Body of pancreas (tissue), 4 donors: ENCODE measurements around the gene ATP1B2. TPM values are rescaled to one million over a fixed set of nuclear protein-coding genes. Genes with fewer than 3 reads are reported as not detected.
"Not testable (repeated sequence)": the region's sequence is repeated elsewhere in the genome, so short reads cannot be mapped to it uniquely, and the experiment has no call there.

Experiments
- ATAC-seq: fragments of 150-250 bp; one replicate; pipeline ENCODE4 v1.9.1; 2016
- DNase-seq, 4 donors: peaks; one replicate each; pipeline ENCODE4 v3.0.0-alpha.2; 2019
- H3K27ac ChIP-seq, 4 donors: fragments of 200-600 bp; sonication (generic); 1 replicate in 3 of 4; 2 replicates in 1 of 4; pipeline versions ENCODE4 v1.5.1 to v1.6.1; 2016 to 2019; ENCODE audit warnings: mild to moderate bottlenecking in 1 of 4, mixed read lengths in 1 of 4, moderate library complexity in 1 of 4
- H3K27me3 ChIP-seq, 2 donors: fragments of 200-600 bp; sonication (generic); one replicate each; pipeline ENCODE4 v1.6.0; 2016; ENCODE audit warnings: mild to moderate bottlenecking in 1 of 2
- H3K36me3 ChIP-seq, 2 donors: fragments of 200-600 bp; sonication (generic); replicated peaks in 1 of 2; 2 replicates each; pipeline ENCODE4 v1.5.1; 2016; ENCODE audit warnings: low read depth in 2 of 2; ENCODE audit not compliant: insufficient read depth in 1 of 2
- H3K4me1 ChIP-seq: fragments of 200-600 bp; sonication (generic); one replicate; pipeline ENCODE4 v1.6.0; 2016
- H3K4me3 ChIP-seq, 2 donors: fragments of 200-600 bp; sonication (generic); 1 replicate in 1 of 2; 2 replicates in 1 of 2; pipeline ENCODE4 v1.5.1; 2016 to 2019
- H3K9me3 ChIP-seq, 3 donors: fragments of 200-600 bp; sonication (generic); 1 replicate in 2 of 3; 2 replicates in 1 of 3; pipeline ENCODE4 v1.5.1; 2016
- POLR2A ChIP-seq, 3 donors: fragments of 450-650 bp; IDR thresholded peaks; one replicate each; pipeline ENCODE4 v1.6.1; 2016; ENCODE audit warnings: antibody characterized with exemption in 3 of 3, mild to moderate bottlenecking in 2 of 3
- WGBS, 2 donors: methylation state at CpG; one replicate each; pipeline ENCODE4 v1.1.5; 2017; 5-methylcytosine and 5-hydroxymethylcytosine counted together
- intact Hi-C: fragments of 100-400 bp; cut with DNase I; formaldehyde crosslinking; loops from one replicate; pipeline ENCODE4 v1.15.1; 2023
- total RNA-seq, 2 donors: library from RNA; depleted of rRNA; stranded (reverse); fragments of >200 nt; gene quantifications; one replicate each; pipeline ENCODE4 v1.1.0, GENCODE V29; 2016
- TF ChIP-seq, protein P1 (sequence below), 7 experiments: fragments of 450-650 bp in 4 of 7; fragments of 200-600 bp in 3 of 7; sonication (generic) in 3 of 7; IDR thresholded peaks; one replicate each; pipeline ENCODE4 v1.5.1; 2016 to 2019; ENCODE audit warnings: antibody characterized with exemption in 7 of 7

Gene ATP1B2
- total RNA-seq, 2 donors from 2014 or later, result 0.78 to 1.3 TPM

DNA sequence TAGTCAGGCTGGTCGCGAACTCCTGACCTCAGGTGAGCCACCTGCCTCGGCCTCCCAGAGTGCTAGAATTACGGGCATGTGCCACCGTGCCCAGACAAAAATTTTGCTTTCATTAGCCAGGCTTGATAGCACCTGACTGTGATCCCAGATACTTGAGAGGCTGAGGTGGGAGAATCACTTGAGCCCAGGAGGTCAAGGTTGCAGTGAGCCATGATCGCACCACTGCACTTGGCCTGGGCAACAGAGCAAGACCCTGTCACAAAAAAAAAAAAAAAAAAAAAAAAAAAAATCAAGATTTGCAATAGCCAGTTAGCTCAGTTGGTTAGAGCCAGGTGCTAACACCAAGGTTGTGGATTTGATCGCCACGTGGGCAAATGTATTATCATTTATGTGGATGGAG lies 29.9 kb upstream of the ATP1B2 start:
- ATAC-seq (no peak), DNase-seq (no peak)
- no peaks in the 10 kb centered on the region for H3K27me3 ChIP-seq
- intact Hi-C loops, result no loop called here
- H3K4me1 ChIP-seq, result peaks cover 3% of the 10 kb centered on the region
- no peaks in the 10 kb centered on the region for H3K36me3 ChIP-seq
- H3K4me3 ChIP-seq, result no peak overlapping the region
- no peak overlapping the region for H3K27ac ChIP-seq
- no peak for TF ChIP-seq POLR2A (IDR thresholded peaks at IDR 0.05)
- TF ChIP-seq, protein P1, sequence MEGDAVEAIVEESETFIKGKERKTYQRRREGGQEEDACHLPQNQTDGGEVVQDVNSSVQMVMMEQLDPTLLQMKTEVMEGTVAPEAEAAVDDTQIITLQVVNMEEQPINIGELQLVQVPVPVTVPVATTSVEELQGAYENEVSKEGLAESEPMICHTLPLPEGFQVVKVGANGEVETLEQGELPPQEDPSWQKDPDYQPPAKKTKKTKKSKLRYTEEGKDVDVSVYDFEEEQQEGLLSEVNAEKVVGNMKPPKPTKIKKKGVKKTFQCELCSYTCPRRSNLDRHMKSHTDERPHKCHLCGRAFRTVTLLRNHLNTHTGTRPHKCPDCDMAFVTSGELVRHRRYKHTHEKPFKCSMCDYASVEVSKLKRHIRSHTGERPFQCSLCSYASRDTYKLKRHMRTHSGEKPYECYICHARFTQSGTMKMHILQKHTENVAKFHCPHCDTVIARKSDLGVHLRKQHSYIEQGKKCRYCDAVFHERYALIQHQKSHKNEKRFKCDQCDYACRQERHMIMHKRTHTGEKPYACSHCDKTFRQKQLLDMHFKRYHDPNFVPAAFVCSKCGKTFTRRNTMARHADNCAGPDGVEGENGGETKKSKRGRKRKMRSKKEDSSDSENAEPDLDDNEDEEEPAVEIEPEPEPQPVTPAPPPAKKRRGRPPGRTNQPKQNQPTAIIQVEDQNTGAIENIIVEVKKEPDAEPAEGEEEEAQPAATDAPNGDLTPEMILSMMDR (IDR thresholded peaks at IDR 0.05), result no peak
- H3K9me3 ChIP-seq, result no peaks in the 10 kb centered on the region
- 87 to 88% methylated on average over 6 to 8 of the region's 8 CpGs for WGBS, 2 donors

GRCh38 chr17:7623661-7624060 lies 27.1 kb upstream of the ATP1B2 start:
- Histone ChIP-seq H3K9me3 (no peaks in the 10 kb centered on the region), H3K27ac (no peak overlapping the region), H3K4me1 (peaks cover 13% of the 10 kb centered on the region), H3K4me3 (no peak overlapping the region), H3K36me3 (no peaks in the 10 kb centered on the region), H3K27me3 (no peaks in the 10 kb centered on the region)
- TF ChIP-seq, protein P1 (IDR thresholded peaks at IDR 0.05), result no peak
- intact Hi-C loops, result no loop called here
- DNase-seq (no peak), ATAC-seq (no peak)
- WGBS, 2 donors, result 77 to 86% methylated on average over 5 of the region's 5 CpGs

- H3K27ac ChIP-seq, result peak overlapping the region in 1 of 4 donors; percentile 96
- WGBS, 2 donors, result 93 to 95% methylated on average over 14 to 15 of the region's 16 CpGs
- not testable (repeated sequence) for ATAC-seq
Observed at GRCh38 chr17:7625749-7626148, 25.0 kb upstream of the ATP1B2 start.

DNA sequence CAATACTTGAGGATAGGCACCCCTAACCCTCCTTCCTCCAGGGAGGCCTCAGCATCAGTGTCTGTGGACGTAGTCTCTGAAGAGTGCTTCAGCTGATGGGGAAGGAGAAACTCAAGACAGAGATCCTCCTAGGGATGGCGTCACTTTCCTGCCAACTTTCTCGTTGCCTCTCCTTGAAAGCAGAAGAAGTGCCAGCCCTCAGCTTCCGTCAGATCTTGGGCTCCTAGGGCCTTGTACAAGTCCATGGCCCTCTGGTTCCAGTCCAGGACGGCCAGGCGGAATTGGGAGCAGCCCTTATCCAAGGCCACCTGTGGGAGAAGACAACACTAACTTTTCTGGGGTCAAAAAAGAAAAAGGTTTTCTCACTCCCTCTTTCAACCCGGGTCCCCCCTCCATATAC lies 24.4 kb upstream of the ATP1B2 start:
- no peak for ATAC-seq
- Histone ChIP-seq H3K4me3 (no peak overlapping the region), H3K27ac (peak overlapping the region; percentile 94 to 97 (median 96)), H3K4me1 (peaks cover 14% of the 10 kb centered on the region), H3K9me3 (no peaks in the 10 kb centered on the region), H3K27me3 (no peaks in the 10 kb centered on the region), H3K36me3 (no peaks in the 10 kb centered on the region)
- peak in 2 of 4 donors; percentile 44 to 46 for DNase-seq
- intact Hi-C loops, result no loop called here
- TF ChIP-seq POLR2A (IDR thresholded peaks at IDR 0.05), result no peak
- TF ChIP-seq, protein P1 (IDR thresholded peaks at IDR 0.05), result no peak
- WGBS, 2 donors, result 38 to 39% methylated on average over 7 of the region's 7 CpGs

More at GRCh38 chr17:7625749-7626148, 25.0 kb upstream of the ATP1B2 start:
- intact Hi-C loops, H3K9me3 ChIP-seq, H3K27me3 ChIP-seq, H3K36me3 ChIP-seq, H3K4me3 ChIP-seq, DNase-seq: not testable (repeated sequence)
- peaks cover 13% of the 10 kb centered on the region for H3K4me1 ChIP-seq

GRCh38 chr17:7626956-7627249 lies 23.8 kb upstream of the ATP1B2 start:
- Histone ChIP-seq H3K4me1 (peaks cover 20% of the 10 kb centered on the region), H3K27ac (peak overlapping the region; percentile 94 to 97 (median 96)), H3K9me3 (no peaks in the 10 kb centered on the region), H3K36me3 (no peaks in the 10 kb centered on the region), H3K4me3 (peak overlapping the region; percentile 57 to 65), H3K27me3 (no peaks in the 10 kb centered on the region)
- TF ChIP-seq, protein P1 (IDR thresholded peaks at IDR 0.05), result no peak
- TF ChIP-seq POLR2A (IDR thresholded peaks at IDR 0.05), result no peak
- intact Hi-C loops, result no loop called here
- ATAC-seq (no peak), DNase-seq (no peak)
- 4% methylated on average over 5 to 6 of the region's 6 CpGs for WGBS, 2 donors
